ENCODE results near the gene NAA38. TPM values are rescaled to one million over a fixed set of nuclear protein-coding genes. Genes with fewer than 3 reads are reported as not detected.

NAA38 gene
- total RNA-seq, 4 donors from 2014 or later: 45.2 to 80.1 (median 74.8) TPM

DNA sequence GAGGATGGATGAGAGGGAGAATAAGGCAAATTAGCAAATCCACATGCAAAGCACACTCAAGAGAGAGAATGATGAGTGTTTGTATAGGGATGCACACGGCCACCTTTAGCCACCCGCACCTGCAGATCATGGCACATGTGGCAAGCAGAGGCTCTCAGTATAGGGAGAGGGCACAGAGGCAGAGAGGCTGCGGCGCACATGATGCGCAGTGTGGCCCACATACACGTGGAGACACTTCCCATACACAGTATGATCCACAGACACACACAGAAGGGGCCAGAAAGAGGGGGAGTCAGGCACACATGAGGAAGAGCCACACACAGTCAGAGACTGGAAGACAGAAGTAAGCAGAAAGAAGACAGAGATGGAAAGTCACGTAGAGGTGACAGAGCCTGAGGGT, 24.7 kb upstream of the NAA38 start:
- H3K27ac ChIP-seq: peak overlapping the region in 2 of 4 donors; percentile 98 to 99

GRCh38 chr17:7881276-7882054, 24.1 kb upstream of the NAA38 start:
- WGBS, 2 donors: 44 to 47% methylated on average over 7 of the region's 7 CpGs
- Histone ChIP-seq H3K27me3 (no peaks in the 10 kb centered on the region), H3K9me3 (no peaks in the 10 kb centered on the region), H3K4me1 (peaks cover 20 to 55% (median 24%) of the 10 kb centered on the region in 3 donors), H3K27ac (peak overlapping the region in 2 of 4 donors; percentile 13 to 99), H3K36me3 (peaks cover 0 to 39% (median 0%) of the 10 kb centered on the region in 3 donors), H3K4me3 (no peak overlapping the region)
- DNase-seq: no peak
- intact Hi-C loops (cut with DNase I): no loop called here
- TF ChIP-seq CTCF (IDR thresholded peaks at IDR 0.05) (no peak), POLR2A (IDR thresholded peaks at IDR 0.05) (no peak)

More for the DNA sequence above, 24.7 kb upstream of the NAA38 start:
- Histone ChIP-seq H3K4me1 (peaks cover 26 to 61% (median 30%) of the 10 kb centered on the region in 3 donors), H3K4me3 (no peak overlapping the region), H3K36me3 (peaks cover 0 to 39% (median 0%) of the 10 kb centered on the region in 3 donors), H3K9me3 (no peaks in the 10 kb centered on the region), H3K27me3 (no peaks in the 10 kb centered on the region)
- 57 to 67% methylated on average over 7 of the region's 7 CpGs for WGBS, 2 donors
- DNase-seq: no peak
- no peak for TF ChIP-seq POLR2A (IDR thresholded peaks at IDR 0.05)
- no peak for TF ChIP-seq CTCF (IDR thresholded peaks at IDR 0.05)
- intact Hi-C loops (cut with DNase I): no loop called here

GRCh38 chr17:7880076-7880868, 22.9 kb upstream of the NAA38 start:
- Histone ChIP-seq H3K27ac (peak overlapping the region in 1 of 4 donors; percentile 16), H3K9me3 (no peaks in the 10 kb centered on the region), H3K4me3 (no peak overlapping the region), H3K36me3 (peaks cover 0 to 44% (median 0%) of the 10 kb centered on the region in 3 donors), H3K27me3 (no peaks in the 10 kb centered on the region), H3K4me1 (peaks cover 14 to 44% (median 16%) of the 10 kb centered on the region in 3 donors)
- no peak for DNase-seq
- TF ChIP-seq POLR2A (IDR thresholded peaks at IDR 0.05) (no peak), CTCF (IDR thresholded peaks at IDR 0.05) (no peak)
- intact Hi-C loops (cut with DNase I): no loop called here
- 81 to 90% methylated on average over 3 of the region's 3 CpGs for WGBS, 2 donors

- DNase-seq: no peak
- TF ChIP-seq POLR2A (IDR thresholded peaks at IDR 0.05) (no peak), CTCF (IDR thresholded peaks at IDR 0.05) (no peak)
- Histone ChIP-seq H3K9me3 (no peaks in the 10 kb centered on the region), H3K36me3 (peaks cover 0 to 50% (median 0%) of the 10 kb centered on the region in 3 donors), H3K27me3 (no peaks in the 10 kb centered on the region), H3K27ac (no peak overlapping the region), H3K4me3 (no peak overlapping the region), H3K4me1 (peaks cover 12 to 31% (median 14%) of the 10 kb centered on the region in 3 donors)
- WGBS, 2 donors: 88 to 93% methylated on average over 6 to 7 of the region's 7 CpGs
- intact Hi-C loops (cut with DNase I): no loop called here
Observed at GRCh38 chr17:7878234-7878633, 20.9 kb upstream of the NAA38 start.

All from esophagus squamous epithelium (tissue), 5 donors.